Endothelial cell of umbilical vein (primary cell): Measurements from ENCODE around the gene UCKL1.

ENCODE experiments used
- CTCF ChIP-seq, 2 donors: IDR thresholded peaks; 1 replicate in 1 of 2; 2 replicates in 1 of 2; pipeline ENCODE4 v1.5.1; 2011; ENCODE audit warnings: low read length in 2 of 2, mild to moderate bottlenecking in 2 of 2, moderate library complexity in 2 of 2, control low read depth in 1 of 2, inconsistent platforms in 1 of 2, low read depth in 1 of 2; ENCODE audit not compliant: insufficient read depth in 1 of 2; ENCODE audit errors: extremely low read depth in 1 of 2
- EZH2 ChIP-seq: IDR thresholded peaks from 2 replicates; pipeline ENCODE4 v1.6.1; 2012; ENCODE audit warnings: borderline replicate concordance, low read depth, mild to moderate bottlenecking, moderate library complexity, low read length, inconsistent platforms; ENCODE audit not compliant: severe bottlenecking
- JUN ChIP-seq: IDR thresholded peaks from 2 replicates; pipeline ENCODE4 v1.6.1; 2011; ENCODE audit warnings: borderline replicate concordance, low read depth; ENCODE audit not compliant: insufficient read length, insufficient read depth
- MAX ChIP-seq: IDR thresholded peaks from 2 replicates; pipeline ENCODE4 v1.6.1; 2011; ENCODE audit not compliant: insufficient read depth, insufficient read length
- POLR2A ChIP-seq: IDR thresholded peaks from 2 replicates; pipeline ENCODE4 v1.6.1; 2012; ENCODE audit warnings: low read depth, mild to moderate bottlenecking, control low read depth, low read length
- POLR2AphosphoS5 ChIP-seq: IDR thresholded peaks from 2 replicates; pipeline ENCODE4 v1.6.1; 2012; ENCODE audit warnings: low read depth, mild to moderate bottlenecking, control low read depth, low read length, moderate library complexity; ENCODE audit not compliant: insufficient read depth

GRCh38 chr20:63890201-63890576 lies 66.0 kb downstream of the UCKL1 start:
- TF ChIP-seq CTCF (IDR thresholded peaks at IDR 0.05; ENCODE audit: extremely low read depth in 1 of 2, insufficient read depth in 1 of 2, low read depth in 1 of 2, low read length in 2 of 2) (no peak), POLR2AphosphoS5 (no peak), POLR2A (no peak), EZH2 (no peak), MAX (no peak), JUN (no peak)
